Esophagus muscularis mucosa (tissue), 4 donors: ENCODE results near the gene RPLP2. TPM values are rescaled to one million over a fixed set of nuclear protein-coding genes. Genes with fewer than 3 reads are reported as not detected.
A peak's percentile ranks its signal among the peaks of the same experiment; 100 is the strongest.

Experiments used
- DNase-seq: peaks from one replicate; pipeline ENCODE4 v3.0.0-alpha.2; 2017; ENCODE audit errors: extremely low spot score
- H3K27ac ChIP-seq, 4 donors: fragments of 200-600 bp; sonication (generic); replicated peaks in 1 of 4; 1 replicate in 3 of 4; 2 replicates in 1 of 4; pipeline ENCODE4 v1.5.1; 2016 to 2019; ENCODE audit warnings: mild to moderate bottlenecking in 1 of 4
- H3K27me3 ChIP-seq, 4 donors: fragments of 200-600 bp; sonication (generic); one replicate each; pipeline versions ENCODE4 v1.5.1 to v1.6.0; 2016 to 2019
- H3K36me3 ChIP-seq, 4 donors: fragments of 200-600 bp; sonication (generic); one replicate each; pipeline ENCODE4 v1.5.1; 2016 to 2019
- H3K4me1 ChIP-seq, 4 donors: fragments of 200-600 bp; sonication (generic); one replicate each; pipeline ENCODE4 v1.5.1; 2016 to 2019
- H3K4me3 ChIP-seq, 4 donors: fragments of 200-600 bp; sonication (generic); 1 replicate in 2 of 4; 2 replicates in 2 of 4; pipeline ENCODE4 v1.5.1; 2016 to 2019; ENCODE audit warnings: mild to moderate bottlenecking in 4 of 4, moderate library complexity in 1 of 4
- H3K9me3 ChIP-seq, 4 donors: fragments of 200-600 bp; sonication (generic); 1 replicate in 3 of 4; 2 replicates in 1 of 4; pipeline ENCODE4 v1.5.1; 2016 to 2019
- EP300 ChIP-seq: sonication (generic); formaldehyde crosslinking; IDR thresholded peaks from one replicate; pipeline ENCODE4 v1.6.1; 2017; ENCODE audit warnings: antibody characterized with exemption
- POLR2A ChIP-seq: fragments of 450-650 bp; IDR thresholded peaks from one replicate; pipeline ENCODE4 v1.6.1; 2017; ENCODE audit warnings: antibody characterized with exemption, moderate library complexity, mild to moderate bottlenecking, low read depth
- POLR2AphosphoS5 ChIP-seq, 2 donors: sonication (generic); formaldehyde crosslinking; IDR thresholded peaks; one replicate each; pipeline ENCODE4 v1.6.1; 2017; ENCODE audit warnings: antibody characterized with exemption in 2 of 2
- WGBS: methylation state at CpG from one replicate; pipeline ENCODE4 v1.1.5; 2018; 5-methylcytosine and 5-hydroxymethylcytosine counted together
- intact Hi-C: fragments of 100-400 bp; cut with DNase I; formaldehyde crosslinking; loops from one replicate; pipeline ENCODE4 v1.15.1; 2023
- total RNA-seq, 4 donors: library from RNA; depleted of rRNA; stranded (reverse); fragments of >200 nt; gene quantifications; one replicate each; pipeline versions ENCODE4 v1.1.0 to v1.2.1, GENCODE V29; 2016
- TF ChIP-seq, protein P1 (sequence below), 3 experiments: fragments of 200-600 bp in 2 of 3; fragments of 450-650 bp in 1 of 3; sonication (generic) in 2 of 3; IDR thresholded peaks; one replicate each; pipeline ENCODE4 v1.5.1; 2017 to 2019; ENCODE audit warnings: antibody characterized with exemption in 3 of 3, mild to moderate bottlenecking in 2 of 3, moderate library complexity in 1 of 3

RPLP2 gene
- total RNA-seq, 4 donors from 2014 or later, result 318 to 813 (median 686) TPM

DNA sequence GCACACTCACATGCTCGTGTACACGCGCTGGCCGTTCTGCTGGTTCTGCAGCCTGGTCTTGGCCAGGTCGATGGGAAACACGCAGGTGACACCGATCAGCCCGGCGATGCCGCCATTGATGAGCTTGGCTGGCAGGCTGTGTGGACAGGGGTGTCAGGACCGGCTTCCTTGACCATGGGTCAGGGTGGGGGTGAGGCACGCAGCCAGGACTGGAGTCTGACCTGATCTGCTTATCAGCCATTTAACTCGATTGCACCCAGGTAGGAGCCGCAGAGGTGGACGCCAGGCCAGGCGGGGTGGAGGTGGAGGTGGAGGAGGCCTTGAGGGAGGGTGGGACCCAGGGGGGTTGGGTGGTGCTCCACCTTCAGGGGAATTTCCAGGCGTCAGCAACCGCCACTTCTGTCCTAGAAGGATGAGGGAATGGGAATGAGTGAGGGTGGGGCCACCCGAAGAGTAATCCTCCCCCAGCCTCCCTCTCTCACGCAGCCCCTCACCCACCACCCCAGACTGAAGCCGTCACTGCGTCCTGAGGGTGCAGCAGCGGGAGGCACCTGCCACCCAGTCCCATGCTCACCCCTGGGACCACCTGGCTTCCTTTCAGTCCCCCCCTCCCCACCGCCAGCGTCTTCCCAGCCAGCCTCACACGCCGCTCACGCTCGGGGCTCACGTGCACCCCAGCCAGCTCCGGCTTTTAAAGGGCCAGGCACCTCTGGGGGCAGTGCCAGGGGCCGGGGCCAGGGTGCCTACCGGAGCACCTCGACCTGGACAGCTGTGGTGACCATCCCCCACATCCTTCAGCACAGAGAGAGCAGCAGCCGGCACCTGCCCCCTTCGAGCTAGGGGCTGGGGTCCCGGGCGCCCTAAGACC is 14.8 kb upstream of the RPLP2 start:
- Histone ChIP-seq H3K4me3 (peak overlapping the region; percentile 59 to 93 (median 84)), H3K27ac (peak overlapping the region; percentile 84 to 93 (median 90)), H3K27me3 (peaks cover 0 to 17% (median 4%) of the 10 kb centered on the region in 4 donors), H3K4me1 (peaks cover 32 to 52% (median 40%) of the 10 kb centered on the region in 4 donors), H3K36me3 (peaks cover 6 to 40% (median 34%) of the 10 kb centered on the region in 4 donors), H3K9me3 (no peaks in the 10 kb centered on the region)
- 53% methylated on average over 18 of the region's 38 CpGs for WGBS
- intact Hi-C loops, result no loop called here
- TF ChIP-seq POLR2AphosphoS5 (IDR thresholded peaks at IDR 0.05), result no peak
- TF ChIP-seq EP300, result no peak
- TF ChIP-seq, protein P1, sequence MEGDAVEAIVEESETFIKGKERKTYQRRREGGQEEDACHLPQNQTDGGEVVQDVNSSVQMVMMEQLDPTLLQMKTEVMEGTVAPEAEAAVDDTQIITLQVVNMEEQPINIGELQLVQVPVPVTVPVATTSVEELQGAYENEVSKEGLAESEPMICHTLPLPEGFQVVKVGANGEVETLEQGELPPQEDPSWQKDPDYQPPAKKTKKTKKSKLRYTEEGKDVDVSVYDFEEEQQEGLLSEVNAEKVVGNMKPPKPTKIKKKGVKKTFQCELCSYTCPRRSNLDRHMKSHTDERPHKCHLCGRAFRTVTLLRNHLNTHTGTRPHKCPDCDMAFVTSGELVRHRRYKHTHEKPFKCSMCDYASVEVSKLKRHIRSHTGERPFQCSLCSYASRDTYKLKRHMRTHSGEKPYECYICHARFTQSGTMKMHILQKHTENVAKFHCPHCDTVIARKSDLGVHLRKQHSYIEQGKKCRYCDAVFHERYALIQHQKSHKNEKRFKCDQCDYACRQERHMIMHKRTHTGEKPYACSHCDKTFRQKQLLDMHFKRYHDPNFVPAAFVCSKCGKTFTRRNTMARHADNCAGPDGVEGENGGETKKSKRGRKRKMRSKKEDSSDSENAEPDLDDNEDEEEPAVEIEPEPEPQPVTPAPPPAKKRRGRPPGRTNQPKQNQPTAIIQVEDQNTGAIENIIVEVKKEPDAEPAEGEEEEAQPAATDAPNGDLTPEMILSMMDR (IDR thresholded peaks at IDR 0.05), result no peak
- TF ChIP-seq POLR2A, result no peak
- DNase-seq, result no peak

DNA sequence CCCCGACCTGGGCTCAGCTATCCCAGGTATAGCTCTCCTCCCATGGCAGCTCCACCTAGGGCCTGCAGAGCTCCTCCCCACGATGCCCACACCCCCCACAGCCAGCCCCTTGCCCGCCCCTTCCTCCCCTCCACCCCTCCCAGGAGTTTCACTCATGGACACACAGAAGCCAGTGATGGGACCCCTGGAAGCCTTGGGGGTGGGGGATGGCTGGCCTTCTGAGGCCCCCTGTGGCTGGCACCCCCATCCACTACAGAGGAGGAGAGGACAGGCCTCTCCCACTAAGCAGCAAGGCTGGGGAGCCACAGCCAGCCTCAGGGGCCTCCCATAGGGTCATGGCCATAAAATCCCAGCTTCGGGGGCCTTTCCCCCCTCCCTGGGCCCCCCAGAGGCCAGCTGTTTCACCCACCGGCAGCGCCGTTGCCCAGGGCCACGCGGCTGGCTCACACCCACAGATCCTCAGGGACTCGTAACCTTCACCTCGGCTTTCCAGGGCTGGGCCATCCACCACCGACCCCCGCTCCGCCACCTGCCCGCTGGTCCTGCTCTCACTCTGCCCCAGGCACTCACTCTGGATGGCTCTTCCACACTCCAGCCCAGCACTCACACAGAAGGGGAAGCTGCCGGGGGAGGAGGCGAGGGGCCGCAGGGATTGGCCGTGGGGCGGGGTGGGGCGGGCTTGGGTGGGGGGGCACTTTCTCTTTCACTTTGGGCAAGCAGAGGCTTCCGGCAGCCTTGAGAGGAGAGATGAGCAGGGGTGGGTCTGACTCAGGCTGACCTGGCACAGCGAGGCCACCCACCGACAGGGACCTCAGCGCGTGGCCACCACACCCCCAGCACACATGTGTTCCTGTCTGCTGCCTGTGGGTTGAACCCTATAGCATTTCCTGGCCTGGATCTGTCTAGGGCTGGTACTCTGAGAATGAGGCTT is 13.9 kb upstream of the RPLP2 start:
- no peaks in the 10 kb centered on the region for H3K9me3 ChIP-seq
- peaks cover 0 to 8% (median 0%) of the 10 kb centered on the region in 4 donors for H3K27me3 ChIP-seq
- 19% methylated on average over 4 of the region's 26 CpGs for WGBS
- TF ChIP-seq, protein P1 (IDR thresholded peaks at IDR 0.05), result no peak
- peak; percentile 30 to 73 for TF ChIP-seq POLR2AphosphoS5 (IDR thresholded peaks at IDR 0.05)
- peak overlapping the region; percentile 59 to 93 (median 84) for H3K4me3 ChIP-seq
- peaks cover 32 to 49% (median 37%) of the 10 kb centered on the region in 4 donors for H3K4me1 ChIP-seq
- intact Hi-C loops, result no loop called here
- H3K36me3 ChIP-seq, result peaks cover 6 to 49% (median 43%) of the 10 kb centered on the region in 4 donors
- H3K27ac ChIP-seq, result peak overlapping the region; percentile 84 to 93 (median 90)
- DNase-seq, result peak; percentile 95

DNA sequence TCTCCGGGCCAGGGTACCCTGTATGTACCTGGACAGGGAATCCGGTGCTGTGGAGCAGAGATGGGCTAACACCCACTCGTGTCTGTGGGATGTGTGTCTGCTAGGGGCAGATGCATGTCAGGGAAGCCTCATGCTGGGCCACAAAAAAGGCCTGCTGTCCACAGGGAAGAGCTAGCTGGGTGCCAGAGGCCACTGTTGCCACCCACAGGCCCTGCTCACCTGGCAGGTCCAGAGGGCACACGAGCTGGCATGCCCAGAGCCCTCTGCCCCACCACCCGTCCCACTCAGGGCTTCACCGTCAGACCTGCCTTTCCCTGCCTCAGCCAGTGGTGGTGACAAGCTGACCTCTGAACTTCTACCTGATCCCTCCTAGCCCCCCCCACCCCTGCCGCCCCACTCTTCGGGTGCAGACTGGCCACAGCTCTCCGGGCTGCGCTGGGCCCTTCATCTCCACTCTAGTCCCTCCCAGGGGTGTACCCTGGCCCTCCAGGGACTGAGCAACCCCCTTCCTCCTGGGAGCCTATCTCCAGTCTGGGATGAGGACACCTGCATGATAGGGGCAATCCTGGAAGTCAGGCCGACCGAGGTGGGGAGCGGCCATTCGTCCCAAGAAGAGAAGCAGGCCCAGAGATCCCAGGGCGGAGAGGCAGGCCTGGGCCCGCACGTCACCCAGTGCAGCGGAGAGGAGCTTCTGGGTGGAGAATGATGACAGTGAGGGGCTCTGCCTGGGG is 13.0 kb upstream of the RPLP2 start:
- Histone ChIP-seq H3K9me3 (no peaks in the 10 kb centered on the region), H3K4me1 (peaks cover 32 to 49% (median 37%) of the 10 kb centered on the region in 4 donors), H3K4me3 (peak overlapping the region; percentile 59 to 93 (median 84)), H3K27me3 (peaks cover 0 to 2% (median 0%) of the 10 kb centered on the region in 4 donors), H3K27ac (peak overlapping the region; percentile 84 to 93 (median 90)), H3K36me3 (peaks cover 6 to 50% (median 45%) of the 10 kb centered on the region in 4 donors)
- 19% methylated on average over 9 of the region's 18 CpGs for WGBS
- intact Hi-C loops, result no loop called here
- TF ChIP-seq POLR2A (no peak), POLR2AphosphoS5 (IDR thresholded peaks at IDR 0.05) (no peak), EP300 (no peak)
- TF ChIP-seq, protein P1 (IDR thresholded peaks at IDR 0.05), result no peak
- DNase-seq, result no peak

DNA sequence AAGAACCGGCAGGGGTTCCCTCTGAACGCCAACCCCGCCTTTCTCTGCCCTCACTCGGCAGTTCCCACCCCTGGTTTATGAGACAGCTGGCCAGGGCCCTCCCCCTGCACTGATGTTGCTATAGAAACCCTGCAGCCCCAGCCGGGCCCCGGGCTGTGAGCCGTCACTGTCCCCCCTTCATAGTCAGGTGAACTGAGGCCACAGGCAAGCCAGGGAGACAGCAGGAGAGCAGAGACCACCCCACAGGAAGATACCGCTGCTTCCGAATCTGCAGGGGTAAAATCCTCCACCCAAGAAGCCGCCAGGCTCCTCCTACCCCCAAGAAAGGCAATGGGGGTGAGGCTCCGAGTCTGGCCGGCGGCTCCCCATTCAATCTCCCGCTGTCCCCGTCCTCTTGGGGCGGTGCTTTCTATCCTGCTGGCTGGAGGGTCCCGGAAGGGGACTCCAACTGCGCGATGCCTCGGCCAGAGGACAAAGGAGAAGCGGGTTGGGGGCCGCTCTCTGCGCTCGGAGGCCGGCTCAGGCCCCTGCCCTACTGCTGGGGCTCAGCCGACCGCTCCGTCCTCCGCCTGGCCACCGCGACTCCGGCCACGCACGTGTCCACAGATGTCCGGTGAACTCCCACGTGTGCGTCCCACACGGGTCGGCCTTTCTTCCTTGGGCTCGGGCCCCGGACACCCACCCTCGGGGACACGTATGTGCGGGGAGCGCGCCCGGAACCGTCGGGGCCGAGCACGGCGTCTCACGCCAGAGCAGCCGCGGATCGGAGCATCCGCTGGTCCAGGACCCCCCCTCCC is 12.3 kb upstream of the RPLP2 start:
- Histone ChIP-seq H3K27me3 (no peaks in the 10 kb centered on the region), H3K36me3 (peaks cover 7 to 50% (median 44%) of the 10 kb centered on the region in 4 donors), H3K27ac (peak overlapping the region; percentile 84 to 93 (median 90)), H3K9me3 (no peaks in the 10 kb centered on the region), H3K4me1 (peaks cover 32 to 49% (median 37%) of the 10 kb centered on the region in 4 donors), H3K4me3 (peak overlapping the region; percentile 59 to 93 (median 84))
- 0% methylated on average over 10 of the region's 57 CpGs for WGBS
- DNase-seq, result peak; percentile 94
- TF ChIP-seq, protein P1 (IDR thresholded peaks at IDR 0.05), result no peak
- TF ChIP-seq POLR2AphosphoS5 (IDR thresholded peaks at IDR 0.05), result peak; percentile 23 to 26
- intact Hi-C loops, result no loop called here
